ENCODE results near the gene SUSD1. TPM values are rescaled to one million over a fixed set of nuclear protein-coding genes. Genes with fewer than 3 reads are reported as not detected.

SUSD1 gene
- total and polyA plus RNA-seq, 2 experiments from 2014 or later: 4.2 to 8.4 TPM

DNA sequence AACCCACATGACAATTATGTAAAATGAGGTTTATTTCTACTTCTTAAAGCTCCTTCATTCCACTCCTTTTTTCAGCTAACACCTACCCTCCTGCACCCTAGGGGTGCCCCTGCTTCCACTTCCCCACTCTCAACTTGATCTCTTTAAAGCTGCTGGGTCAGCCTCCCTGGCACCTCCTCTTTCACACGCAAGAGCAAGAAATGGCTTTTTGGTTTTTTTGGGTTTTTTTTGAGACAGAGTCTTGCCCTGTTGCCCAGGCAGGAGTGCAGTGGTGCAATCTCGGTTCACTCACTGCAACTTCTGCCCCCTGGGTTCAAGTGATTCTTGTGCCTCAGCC lies 64.4 kb downstream of the SUSD1 start:
- H3K4me3 ChIP-seq: no peak overlapping the region
- in situ Hi-C loops (cut with MboI): no loop called here
- no peaks in the 10 kb centered on the region for H3K27me3 ChIP-seq (replicated peaks; ENCODE audit: insufficient read depth)
- H3F3A ChIP-seq (ENCODE audit: insufficient read depth): peaks cover 12% of the 10 kb centered on the region; the same call in 1 of the 2 replicates
- no peak overlapping the region for H3K27ac ChIP-seq
- TF ChIP-seq EZH2phosphoT487 (IDR thresholded peaks at IDR 0.05; ENCODE audit: insufficient read depth, low read depth): no peak
- no peak for TF ChIP-seq EZH2 (IDR thresholded peaks at IDR 0.05; ENCODE audit: insufficient read depth, poor library complexity, severe bottlenecking)
- H3K9me2 ChIP-seq (ENCODE audit: insufficient read depth): no peaks in the 10 kb centered on the region
- no peak overlapping the region for H3K4me2 ChIP-seq (ENCODE audit: unreplicated experiment)
- H3K36me3 ChIP-seq (ENCODE audit: low read depth): no peaks in the 10 kb centered on the region
- peaks cover 14% of the 10 kb centered on the region for H3K4me1 ChIP-seq (ENCODE audit: insufficient read depth)
- DNase-seq: no peak
- H2AFZ ChIP-seq: no peak overlapping the region
- no peaks in the 10 kb centered on the region for H3K9me3 ChIP-seq (ENCODE audit: low read depth)
- no peaks in the 10 kb centered on the region for H4K20me1 ChIP-seq (ENCODE audit: insufficient read depth)
- WGBS, 2 experiments (ENCODE audit: low coverage in 1 of 2, low lambda C conversion rate in 2 of 2, missing lambda C conversion rate in 2 of 2): 97 to 100% methylated on average over 2 of the region's 2 CpGs
- H3K79me2 ChIP-seq (ENCODE audit: insufficient read depth): no peaks in the 10 kb centered on the region
- H3K9ac ChIP-seq: no peak overlapping the region

DNA sequence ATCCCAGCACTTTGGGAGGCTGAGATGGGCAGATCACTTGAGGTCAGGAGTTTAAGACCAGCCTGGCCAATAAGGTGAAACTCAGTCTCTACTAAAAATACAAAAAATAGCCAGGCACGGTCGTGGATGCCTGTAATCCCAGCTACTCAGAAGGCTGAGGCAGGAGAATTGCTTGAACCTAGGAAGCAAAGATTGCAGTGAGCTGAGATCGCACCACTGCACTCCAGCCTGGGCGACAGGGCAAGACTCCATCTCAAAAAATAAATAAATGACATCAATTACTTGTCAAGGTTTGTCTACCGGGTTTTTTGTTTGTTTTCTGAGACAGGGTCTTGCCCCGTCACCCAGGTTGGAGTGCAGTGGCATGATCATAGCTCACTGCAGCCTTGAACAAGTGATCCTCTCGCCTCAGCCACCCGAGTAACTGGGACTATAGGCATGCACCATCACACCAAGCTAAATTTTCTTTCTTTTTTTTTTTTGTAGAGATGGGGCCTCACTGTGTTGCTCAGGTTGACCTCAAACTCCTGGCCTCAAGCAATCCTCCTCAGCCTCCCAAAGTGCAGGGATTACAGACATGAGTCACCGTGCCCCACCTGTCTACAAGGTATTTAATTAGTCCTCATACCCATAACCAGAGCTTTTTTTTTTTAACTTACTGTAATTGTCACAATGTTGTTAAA lies 64.9 kb downstream of the SUSD1 start:
- no peak for DNase-seq
- no peak overlapping the region for H2AFZ ChIP-seq
- no peaks in the 10 kb centered on the region for H3K36me3 ChIP-seq (ENCODE audit: low read depth)
- H3K4me3 ChIP-seq: no peak overlapping the region
- no peaks in the 10 kb centered on the region for H3K79me2 ChIP-seq (ENCODE audit: insufficient read depth)
- no peaks in the 10 kb centered on the region for H3K27me3 ChIP-seq (replicated peaks; ENCODE audit: insufficient read depth)
- H3K27ac ChIP-seq: no peak overlapping the region
- no peak overlapping the region for H3K4me2 ChIP-seq (ENCODE audit: unreplicated experiment)
- no peak overlapping the region for H3K9ac ChIP-seq
- 73 to 77% methylated on average over 9 of the region's 9 CpGs for WGBS, 2 experiments (ENCODE audit: low coverage in 1 of 2, low lambda C conversion rate in 2 of 2, missing lambda C conversion rate in 2 of 2)
- in situ Hi-C loops (cut with MboI): no loop called here
- peaks cover 12% of the 10 kb centered on the region; the same call in 1 of the 2 replicates for H3F3A ChIP-seq (ENCODE audit: insufficient read depth)
- peaks cover 14% of the 10 kb centered on the region for H3K4me1 ChIP-seq (ENCODE audit: insufficient read depth)
- no peaks in the 10 kb centered on the region for H3K9me2 ChIP-seq (ENCODE audit: insufficient read depth)
- no peaks in the 10 kb centered on the region for H4K20me1 ChIP-seq (ENCODE audit: insufficient read depth)
- TF ChIP-seq EZH2 (IDR thresholded peaks at IDR 0.05; ENCODE audit: insufficient read depth, poor library complexity, severe bottlenecking) (no peak), EZH2phosphoT487 (IDR thresholded peaks at IDR 0.05; ENCODE audit: insufficient read depth, low read depth) (no peak)
- H3K9me3 ChIP-seq (ENCODE audit: low read depth): no peaks in the 10 kb centered on the region

DNA sequence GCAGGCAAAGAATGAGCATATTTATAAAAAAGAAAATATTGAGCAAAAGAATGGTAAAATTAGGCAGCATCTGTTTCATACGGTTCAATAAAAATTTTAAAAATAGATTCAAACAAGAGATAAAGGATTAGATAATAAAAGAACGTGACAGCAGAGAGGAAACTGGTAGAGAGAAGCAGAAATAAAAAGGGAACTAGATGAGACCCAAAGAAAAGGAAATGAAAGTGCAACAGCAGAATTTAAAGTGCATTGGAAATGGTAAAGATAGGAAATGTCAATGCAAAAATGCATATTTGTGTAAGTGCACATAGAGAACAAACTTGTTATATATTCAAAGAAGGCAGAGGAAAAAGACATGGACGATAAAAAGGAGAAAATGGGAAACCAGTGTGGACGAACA lies 70.2 kb downstream of the SUSD1 start:
- DNase-seq: no peak
- no peak overlapping the region for H2AFZ ChIP-seq
- 87 to 90% methylated on average over 4 of the region's 4 CpGs for WGBS, 2 experiments (ENCODE audit: low coverage in 1 of 2, low lambda C conversion rate in 2 of 2, missing lambda C conversion rate in 2 of 2)
- H3K27ac ChIP-seq: no peak overlapping the region
- H3K4me3 ChIP-seq: no peak overlapping the region
- no peaks in the 10 kb centered on the region for H3K36me3 ChIP-seq (ENCODE audit: low read depth)
- no peaks in the 10 kb centered on the region for H3K9me3 ChIP-seq (ENCODE audit: low read depth)
- H3K9ac ChIP-seq: no peak overlapping the region
- no peak overlapping the region for H3K4me2 ChIP-seq (ENCODE audit: unreplicated experiment)
- H4K20me1 ChIP-seq (ENCODE audit: insufficient read depth): no peaks in the 10 kb centered on the region
- no peaks in the 10 kb centered on the region for H3K27me3 ChIP-seq (replicated peaks; ENCODE audit: insufficient read depth)
- no peaks in the 10 kb centered on the region for H3K79me2 ChIP-seq (ENCODE audit: insufficient read depth)
- TF ChIP-seq EZH2phosphoT487 (IDR thresholded peaks at IDR 0.05; ENCODE audit: insufficient read depth, low read depth) (no peak), EZH2 (IDR thresholded peaks at IDR 0.05; ENCODE audit: insufficient read depth, poor library complexity, severe bottlenecking) (no peak)
- no peaks in the 10 kb centered on the region for H3K4me1 ChIP-seq (ENCODE audit: insufficient read depth)
- in situ Hi-C loops (cut with MboI): no loop called here
- no peaks in the 10 kb centered on the region for H3K9me2 ChIP-seq (ENCODE audit: insufficient read depth)
- H3F3A ChIP-seq (ENCODE audit: insufficient read depth): no peaks in the 10 kb centered on the region

DNA sequence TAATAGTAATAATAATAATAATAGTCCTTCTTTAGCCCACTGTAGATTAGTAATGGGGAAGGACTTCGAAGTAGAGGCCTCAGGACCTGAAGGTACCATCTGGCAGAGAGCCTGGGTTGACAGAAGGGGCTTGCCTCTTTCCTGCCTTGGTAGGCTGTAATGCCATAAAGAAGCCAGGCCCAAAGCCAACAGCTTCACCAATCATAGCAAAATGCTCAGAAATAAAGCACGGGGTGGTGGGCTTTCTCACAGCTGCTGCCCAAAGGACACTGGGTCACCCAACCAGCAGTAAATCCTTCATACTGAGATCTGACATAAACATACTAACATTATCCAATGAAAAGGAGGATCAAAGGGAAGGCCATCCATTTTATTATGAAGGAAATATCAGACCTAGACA lies 70.7 kb downstream of the SUSD1 start:
- WGBS, 2 experiments (ENCODE audit: low coverage in 1 of 2, low lambda C conversion rate in 2 of 2, missing lambda C conversion rate in 2 of 2): 95 to 100% methylated on average over 2 of the region's 2 CpGs
- no peak overlapping the region for H3K4me3 ChIP-seq
- in situ Hi-C loops (cut with MboI): no loop called here

More for the DNA sequence above, 70.7 kb downstream of the SUSD1 start:
- H3K9me2 ChIP-seq (ENCODE audit: insufficient read depth): no peaks in the 10 kb centered on the region
- no peak overlapping the region for H2AFZ ChIP-seq
- no peaks in the 10 kb centered on the region for H3K4me1 ChIP-seq (ENCODE audit: insufficient read depth)
- no peak for DNase-seq
- H3K36me3 ChIP-seq (ENCODE audit: low read depth): no peaks in the 10 kb centered on the region
- no peak overlapping the region for H3K4me2 ChIP-seq (ENCODE audit: unreplicated experiment)
- TF ChIP-seq EZH2 (IDR thresholded peaks at IDR 0.05; ENCODE audit: insufficient read depth, poor library complexity, severe bottlenecking) (no peak), EZH2phosphoT487 (IDR thresholded peaks at IDR 0.05; ENCODE audit: insufficient read depth, low read depth) (no peak)
- no peaks in the 10 kb centered on the region for H3K79me2 ChIP-seq (ENCODE audit: insufficient read depth)
- H4K20me1 ChIP-seq (ENCODE audit: insufficient read depth): no peaks in the 10 kb centered on the region
- no peaks in the 10 kb centered on the region for H3K9me3 ChIP-seq (ENCODE audit: low read depth)
- no peak overlapping the region for H3K9ac ChIP-seq
- H3K27me3 ChIP-seq (replicated peaks; ENCODE audit: insufficient read depth): no peaks in the 10 kb centered on the region
- no peaks in the 10 kb centered on the region for H3F3A ChIP-seq (ENCODE audit: insufficient read depth)
- H3K27ac ChIP-seq: no peak overlapping the region
